MCF 10A (cell line): ENCODE data around the gene SLC15A5. TPM values are rescaled to one million over a fixed set of nuclear protein-coding genes. Genes with fewer than 3 reads are reported as not detected.

Source experiments
- BruUV-seq: library from RNA; stranded (reverse); fragments of 400-500 nt; replicated peaks from 2 replicates; lab custom pipeline; 2021; lab: Mats Ljungman, UMichigan
- CTCF ChIA-PET: fragments of 300-600 bp; sonication (Branson Sonifier 250); formaldehyde crosslinking; extraction: SDS; loops from one replicate; lab custom pipeline; 2021; ENCODE audit warnings: antibody characterized with exemption, inconsistent platforms; lab: Yijun Ruan, JAX
- POLR2A ChIA-PET: fragments of 300-600, 350-650 bp; sonication (Branson Sonifier 250); formaldehyde crosslinking; extraction: SDS; loops from one replicate; lab custom pipeline; 2020; ENCODE audit warnings: antibody characterized with exemption, inconsistent platforms; lab: Yijun Ruan, JAX
- DNase-seq: peaks from one replicate; pipeline ENCODE4 v3.0.0-alpha.2; 2018; ENCODE audit not compliant: unreplicated experiment
- H3K27ac Mint-ChIP-seq: one replicate; pipeline ENCODE4 v1.8.0; 2022; ENCODE audit warnings: mild to moderate bottlenecking, low read depth, mixed read lengths; ENCODE audit not compliant: unreplicated experiment
- H3K27me3 Mint-ChIP-seq: one replicate; pipeline ENCODE4 v1.8.0; 2022; ENCODE audit warnings: mixed read lengths; ENCODE audit not compliant: insufficient read depth, unreplicated experiment
- H3K36me3 Mint-ChIP-seq: one replicate; pipeline ENCODE4 v1.8.0; 2022; ENCODE audit warnings: mild to moderate bottlenecking, moderate library complexity, mixed read lengths; ENCODE audit not compliant: insufficient read depth, unreplicated experiment
- H3K4me1 Mint-ChIP-seq: one replicate; pipeline ENCODE4 v1.8.0; 2022; ENCODE audit warnings: mixed read lengths; ENCODE audit not compliant: insufficient read depth, unreplicated experiment
- H3K4me3 Mint-ChIP-seq: one replicate; pipeline ENCODE4 v1.8.0; 2022; ENCODE audit warnings: mild to moderate bottlenecking, moderate library complexity, mixed read lengths; ENCODE audit not compliant: unreplicated experiment
- H3K9me3 Mint-ChIP-seq: one replicate; pipeline ENCODE4 v1.8.0; 2022; ENCODE audit warnings: mixed read lengths; ENCODE audit not compliant: unreplicated experiment
- CTCF ChIP-seq: fragments of 200-600 bp; IDR thresholded peaks from one replicate; pipeline ENCODE4 v1.8.0; 2022; ENCODE audit warnings: antibody characterized with exemption, mild to moderate bottlenecking; ENCODE audit not compliant: unreplicated experiment
- intact Hi-C: fragments of 100-400 bp; cut with micrococcal nuclease; formaldehyde crosslinking; loops from 2 replicates; pipeline ENCODE4 v1.14.1; 2022
- total RNA-seq: library from RNA; stranded (reverse); gene quantifications from 2 replicates; pipeline ENCODE4 v1.2.3, GENCODE V29; 2022

SLC15A5 gene
- total RNA-seq, 1 experiment from 2014 or later: not detected

GRCh38 chr12:16297521-16297920, 20.0 kb upstream of the SLC15A5 start:
- DNase-seq: no peak
- no TSS peak for BruUV-seq
- H3K4me3 Mint-ChIP-seq: no peak overlapping the region
- no peak overlapping the region for H3K27ac Mint-ChIP-seq
- no peaks in the 10 kb centered on the region for H3K9me3 Mint-ChIP-seq
- ChIA-PET CTCF (no interaction called here), POLR2A (no interaction called here)
- TF ChIP-seq CTCF: no peak
- H3K36me3 Mint-ChIP-seq: peaks cover 6% of the 10 kb centered on the region
- intact Hi-C loops: no loop called here
- H3K4me1 Mint-ChIP-seq: no peaks in the 10 kb centered on the region
- H3K27me3 Mint-ChIP-seq: no peaks in the 10 kb centered on the region

GRCh38 chr12:16294376-16294956, 17.0 kb upstream of the SLC15A5 start:
- Mint-ChIP-seq H3K4me1 (no peaks in the 10 kb centered on the region), H3K27ac (no peak overlapping the region), H3K4me3 (no peak overlapping the region), H3K9me3 (no peaks in the 10 kb centered on the region), H3K36me3 (peaks cover 6% of the 10 kb centered on the region), H3K27me3 (no peaks in the 10 kb centered on the region)
- BruUV-seq: no TSS peak
- POLR2A ChIA-PET: interaction anchor here (1.0 kb wide), 1 partner anchor 15 kb away, joined by 3 read pairs; no protein-coding TSS in a partner anchor
- CTCF ChIA-PET: no interaction called here
- TF ChIP-seq CTCF: no peak
- no peak for DNase-seq
- intact Hi-C loops: loop anchor here (1.0 kb wide), 1 partner anchor 14 kb away; no protein-coding TSS in a partner anchor

GRCh38 chr12:16291032-16291431, 13.5 kb upstream of the SLC15A5 start:
- H3K9me3 Mint-ChIP-seq: no peaks in the 10 kb centered on the region
- H3K4me1 Mint-ChIP-seq: no peaks in the 10 kb centered on the region
- POLR2A ChIA-PET: interaction anchor here (1.1 kb wide), 1 partner anchor 44 kb away, joined by 3 read pairs; no protein-coding TSS in a partner anchor
- intact Hi-C loops: no loop called here
- no peaks in the 10 kb centered on the region for H3K36me3 Mint-ChIP-seq
- no peak overlapping the region for H3K4me3 Mint-ChIP-seq
- no peak for TF ChIP-seq CTCF
- no TSS peak for BruUV-seq
- DNase-seq: no peak
- no peaks in the 10 kb centered on the region for H3K27me3 Mint-ChIP-seq
- CTCF ChIA-PET: interaction anchor here (0.7 to 1.1 kb wide), 3 partner anchors 9 to 285 kb away, joined by 3 to 4 read pairs (median 4); no protein-coding TSS in a partner anchor
- H3K27ac Mint-ChIP-seq: no peak overlapping the region

GRCh38 chr12:16285586-16285985, 8.1 kb upstream of the SLC15A5 start:
- DNase-seq: peak; percentile 6
- intact Hi-C loops: no loop called here
- TF ChIP-seq CTCF: no peak
- BruUV-seq: no TSS peak
- H3K27ac Mint-ChIP-seq: no peak overlapping the region
- no peaks in the 10 kb centered on the region for H3K36me3 Mint-ChIP-seq
- no peaks in the 10 kb centered on the region for H3K9me3 Mint-ChIP-seq
- CTCF ChIA-PET: interaction anchor here (0.6 to 0.7 kb wide), 2 partner anchors 38 to 45 kb away, joined by 3 read pairs; no protein-coding TSS in a partner anchor
- peaks cover 5% of the 10 kb centered on the region for H3K4me1 Mint-ChIP-seq
- no peaks in the 10 kb centered on the region for H3K27me3 Mint-ChIP-seq
- POLR2A ChIA-PET: no interaction called here
- no peak overlapping the region for H3K4me3 Mint-ChIP-seq
